GM23338 (cell line): ENCODE measurements around the gene ANO7. TPM values are rescaled to one million over a fixed set of nuclear protein-coding genes. Genes with fewer than 3 reads are reported as not detected.

ENCODE experiments used
- ATAC-seq: fragments of 200-7000 bp; cut with Tn5 transposase; 3 replicates; pipeline ENCODE4 v1.9.1; 2020
- DNase-seq: peaks from one replicate; pipeline ENCODE4 v3.0.0-alpha.2; 2015; ENCODE audit warnings: low spot score
- H2AFZ ChIP-seq: fragments of 200-600 bp; sonication (generic); 2 replicates; pipeline ENCODE4 v1.8.0; 2016; ENCODE audit warnings: antibody characterized with exemption, mild to moderate bottlenecking, moderate library complexity
- H3F3A ChIP-seq: fragments of 200-600 bp; sonication (generic); replicated peaks from 2 replicates; pipeline ENCODE4 v1.8.0; 2017; ENCODE audit warnings: antibody characterized with exemption, mixed run types, low read depth
- H3K27ac ChIP-seq: fragments of 200-600 bp; sonication (generic); 2 replicates; pipeline ENCODE4 v1.6.1; 2016; ENCODE audit warnings: low read depth
- H3K27me3 ChIP-seq: fragments of 200-600 bp; sonication (generic); 2 replicates; pipeline ENCODE4 v1.8.0; 2016; ENCODE audit warnings: mild to moderate bottlenecking, mixed run types, moderate library complexity; ENCODE audit not compliant: insufficient read depth
- H3K36me3 ChIP-seq: fragments of 200-600 bp; sonication (generic); 2 replicates; pipeline ENCODE4 v1.8.0; 2016; ENCODE audit warnings: mild to moderate bottlenecking; ENCODE audit not compliant: insufficient read depth
- H3K4me1 ChIP-seq: fragments of 200-600 bp; sonication (generic); 2 replicates; pipeline ENCODE4 v1.8.0; 2016; ENCODE audit warnings: mild to moderate bottlenecking, moderate library complexity; ENCODE audit not compliant: insufficient read depth
- H3K4me2 ChIP-seq: fragments of 200-600 bp; sonication (generic); 2 replicates; pipeline ENCODE4 v1.7.1; 2017; ENCODE audit warnings: mixed run types
- H3K4me3 ChIP-seq: fragments of 200-600 bp; sonication (generic); 2 replicates; pipeline ENCODE4 v1.6.1; 2016; ENCODE audit warnings: mixed run types
- H3K79me2 ChIP-seq: fragments of 200-600 bp; sonication (generic); replicated peaks from 2 replicates; pipeline ENCODE4 v1.8.0; 2017; ENCODE audit warnings: mild to moderate bottlenecking; ENCODE audit not compliant: insufficient read depth
- H3K9me2 ChIP-seq: fragments of 200-600 bp; sonication (generic); 2 replicates; pipeline ENCODE4 v1.8.0; 2017; ENCODE audit not compliant: insufficient read depth
- H4K20me1 ChIP-seq: fragments of 200-600 bp; sonication (generic); replicated peaks from 2 replicates; pipeline ENCODE4 v1.8.0; 2017; ENCODE audit warnings: mild to moderate bottlenecking; ENCODE audit not compliant: insufficient read depth
- H3K27ac Mint-ChIP-seq: 2 replicates; pipeline ENCODE4 v1.8.0; 2020; ENCODE audit warnings: inconsistent platforms, mild to moderate bottlenecking, moderate library complexity, mixed read lengths
- H3K27me3 Mint-ChIP-seq: 3 replicates; pipeline ENCODE4 v1.8.0; 2022; ENCODE audit warnings: low read depth, mild to moderate bottlenecking, moderate library complexity, mixed read lengths, inconsistent platforms; ENCODE audit not compliant: insufficient read depth, poor library complexity
- H3K36me3 Mint-ChIP-seq: 3 replicates; pipeline ENCODE4 v1.8.0; 2021; ENCODE audit warnings: low read depth, mild to moderate bottlenecking, inconsistent platforms, moderate library complexity, mixed read lengths
- H3K4me1 Mint-ChIP-seq: 3 replicates; pipeline ENCODE4 v1.8.0; 2020; ENCODE audit warnings: mild to moderate bottlenecking, inconsistent platforms, mixed read lengths
- H3K4me3 Mint-ChIP-seq: 3 replicates; pipeline ENCODE4 v1.8.0; 2021; ENCODE audit warnings: moderate library complexity, mild to moderate bottlenecking, inconsistent platforms, mixed read lengths
- H3K9me3 Mint-ChIP-seq: 3 replicates; pipeline ENCODE4 v1.8.0; 2020; ENCODE audit warnings: moderate library complexity, mild to moderate bottlenecking, inconsistent platforms, mixed read lengths
- CREB1 ChIP-seq: fragments of 250-450 bp; sonication (Bioruptor Pico); IDR thresholded peaks from 2 replicates; pipeline ENCODE4 v1.5.0; 2020; ENCODE audit warnings: low read depth, mild to moderate bottlenecking, moderate library complexity
- CTCF ChIP-seq, 2 experiments: fragments of 200-600 bp in 1 of 2; sonication (generic) in 1 of 2; conservative IDR thresholded peaks; 2 replicates each; pipeline versions ENCODE4 v1.5.1 to v1.6.1; 2016 to 2017; ENCODE audit warnings: antibody characterized with exemption in 2 of 2, low read depth in 2 of 2, mild to moderate bottlenecking in 2 of 2, moderate library complexity in 1 of 2
- EZH2 ChIP-seq: fragments of 200-600 bp; sonication (generic); IDR thresholded peaks from one replicate; pipeline ENCODE4 v1.8.0; 2017; ENCODE audit warnings: antibody characterized with exemption, mild to moderate bottlenecking, low read depth; ENCODE audit not compliant: unreplicated experiment
- EZH2phosphoT487 ChIP-seq: fragments of 200-600 bp; sonication (generic); IDR thresholded peaks from one replicate; pipeline ENCODE4 v1.8.1; 2018; ENCODE audit warnings: antibody characterized with exemption; ENCODE audit not compliant: unreplicated experiment
- JUNB ChIP-seq: IDR thresholded peaks from one replicate; pipeline ENCODE4 v1.6.1; 2016; ENCODE audit warnings: antibody characterized with exemption; ENCODE audit not compliant: unreplicated experiment
- NANOG ChIP-seq: IDR thresholded peaks from 2 replicates; pipeline ENCODE4 v1.6.1; 2016; ENCODE audit warnings: antibody characterized with exemption, borderline replicate concordance
- POLR2AphosphoS5 ChIP-seq: IDR thresholded peaks from 2 replicates; pipeline ENCODE4 v1.6.1; 2016; ENCODE audit warnings: antibody characterized with exemption, low read depth
- STAT1 ChIP-seq: IDR thresholded peaks from one replicate; pipeline ENCODE4 v1.6.1; 2016; ENCODE audit warnings: antibody characterized with exemption; ENCODE audit not compliant: unreplicated experiment
- ZNF114 ChIP-seq: fragments of 250-450 bp; sonication (Bioruptor Pico); IDR thresholded peaks from 2 replicates; pipeline ENCODE4 v1.5.0; 2020; ENCODE audit warnings: mild to moderate bottlenecking, moderate library complexity
- ZNF331 ChIP-seq: fragments of 250-450 bp; sonication (Bioruptor Pico); IDR thresholded peaks from 2 replicates; pipeline ENCODE4 v1.5.0; 2020; ENCODE audit warnings: low read depth, mild to moderate bottlenecking, moderate library complexity
- ZNF462 ChIP-seq: fragments of 250-450 bp; sonication (Bioruptor Pico); IDR thresholded peaks from 2 replicates; pipeline ENCODE4 v1.5.0; 2020; ENCODE audit warnings: mild to moderate bottlenecking, moderate library complexity
- polyA plus RNA-seq: library from polyadenylated mRNA; unstranded; fragments of >200 nt; fragmentation: Nextera tagmentation; extraction: Ambion mirVana; gene quantifications from 2 replicates; pipeline ENCODE4 v1.2.1, GENCODE V29; 2016
- total RNA-seq: library from RNA; depleted of rRNA; stranded (reverse); fragments of >200 nt; shearing (Covaris generic); gene quantifications from 2 replicates; pipeline ENCODE4 v1.2.3, GENCODE V29; 2014
- TF ChIP-seq, protein P1 (sequence below): IDR thresholded peaks from 2 replicates; pipeline ENCODE4 v1.6.1; 2016; ENCODE audit warnings: antibody characterized with exemption
- TF ChIP-seq, protein P2 (sequence below): IDR thresholded peaks from one replicate; pipeline ENCODE4 v1.6.1; 2018; ENCODE audit warnings: antibody characterized with exemption; ENCODE audit not compliant: unreplicated experiment

Gene ANO7
- total and polyA plus RNA-seq, 2 experiments from 2014 or later, result 3.6 to 5.1 TPM

GRCh38 chr2:241189856-241190201, 1.4 kb downstream of the ANO7 start:
- peaks cover 7% of the 10 kb centered on the region for H3K27me3 Mint-ChIP-seq

More at GRCh38 chr2:241189856-241190201, 1.4 kb downstream of the ANO7 start:
- H4K20me1 ChIP-seq, result no peaks in the 10 kb centered on the region
- H3K4me2 ChIP-seq, result no peak overlapping the region
- H3K4me3 Mint-ChIP-seq, result no peak overlapping the region
- H3K27ac ChIP-seq, result no peak overlapping the region
- H3K4me1 ChIP-seq, result no peaks in the 10 kb centered on the region
- H3K36me3 Mint-ChIP-seq, result no peaks in the 10 kb centered on the region
- H3K4me3 ChIP-seq, result no peak overlapping the region
- no peaks in the 10 kb centered on the region for H3K9me2 ChIP-seq
- TF ChIP-seq EZH2 (no peak), STAT1 (no peak), JUNB (no peak), ZNF114 (CRISPR knock-in tag) (no peak), POLR2AphosphoS5 (no peak), ZNF331 (CRISPR knock-in tag) (no peak), ZNF462 (CRISPR knock-in tag) (no peak), CREB1 (no peak), CTCF (conservative IDR thresholded peaks at IDR 0.05; ENCODE audit: low read depth in 2 of 2) (no peak), NANOG (no peak), EZH2phosphoT487 (no peak)
- TF ChIP-seq, protein P1, sequence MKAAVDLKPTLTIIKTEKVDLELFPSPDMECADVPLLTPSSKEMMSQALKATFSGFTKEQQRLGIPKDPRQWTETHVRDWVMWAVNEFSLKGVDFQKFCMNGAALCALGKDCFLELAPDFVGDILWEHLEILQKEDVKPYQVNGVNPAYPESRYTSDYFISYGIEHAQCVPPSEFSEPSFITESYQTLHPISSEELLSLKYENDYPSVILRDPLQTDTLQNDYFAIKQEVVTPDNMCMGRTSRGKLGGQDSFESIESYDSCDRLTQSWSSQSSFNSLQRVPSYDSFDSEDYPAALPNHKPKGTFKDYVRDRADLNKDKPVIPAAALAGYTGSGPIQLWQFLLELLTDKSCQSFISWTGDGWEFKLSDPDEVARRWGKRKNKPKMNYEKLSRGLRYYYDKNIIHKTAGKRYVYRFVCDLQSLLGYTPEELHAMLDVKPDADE, result no peak
- TF ChIP-seq, protein P2, sequence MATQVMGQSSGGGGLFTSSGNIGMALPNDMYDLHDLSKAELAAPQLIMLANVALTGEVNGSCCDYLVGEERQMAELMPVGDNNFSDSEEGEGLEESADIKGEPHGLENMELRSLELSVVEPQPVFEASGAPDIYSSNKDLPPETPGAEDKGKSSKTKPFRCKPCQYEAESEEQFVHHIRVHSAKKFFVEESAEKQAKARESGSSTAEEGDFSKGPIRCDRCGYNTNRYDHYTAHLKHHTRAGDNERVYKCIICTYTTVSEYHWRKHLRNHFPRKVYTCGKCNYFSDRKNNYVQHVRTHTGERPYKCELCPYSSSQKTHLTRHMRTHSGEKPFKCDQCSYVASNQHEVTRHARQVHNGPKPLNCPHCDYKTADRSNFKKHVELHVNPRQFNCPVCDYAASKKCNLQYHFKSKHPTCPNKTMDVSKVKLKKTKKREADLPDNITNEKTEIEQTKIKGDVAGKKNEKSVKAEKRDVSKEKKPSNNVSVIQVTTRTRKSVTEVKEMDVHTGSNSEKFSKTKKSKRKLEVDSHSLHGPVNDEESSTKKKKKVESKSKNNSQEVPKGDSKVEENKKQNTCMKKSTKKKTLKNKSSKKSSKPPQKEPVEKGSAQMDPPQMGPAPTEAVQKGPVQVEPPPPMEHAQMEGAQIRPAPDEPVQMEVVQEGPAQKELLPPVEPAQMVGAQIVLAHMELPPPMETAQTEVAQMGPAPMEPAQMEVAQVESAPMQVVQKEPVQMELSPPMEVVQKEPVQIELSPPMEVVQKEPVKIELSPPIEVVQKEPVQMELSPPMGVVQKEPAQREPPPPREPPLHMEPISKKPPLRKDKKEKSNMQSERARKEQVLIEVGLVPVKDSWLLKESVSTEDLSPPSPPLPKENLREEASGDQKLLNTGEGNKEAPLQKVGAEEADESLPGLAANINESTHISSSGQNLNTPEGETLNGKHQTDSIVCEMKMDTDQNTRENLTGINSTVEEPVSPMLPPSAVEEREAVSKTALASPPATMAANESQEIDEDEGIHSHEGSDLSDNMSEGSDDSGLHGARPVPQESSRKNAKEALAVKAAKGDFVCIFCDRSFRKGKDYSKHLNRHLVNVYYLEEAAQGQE, result no peak
- no peaks in the 10 kb centered on the region for H3K79me2 ChIP-seq
- DNase-seq, result no peak
- no peaks in the 10 kb centered on the region for H3K9me3 Mint-ChIP-seq
- H3F3A ChIP-seq, result no peaks in the 10 kb centered on the region
- no peak for ATAC-seq
- H3K4me1 Mint-ChIP-seq, result peaks cover 3% of the 10 kb centered on the region
- H2AFZ ChIP-seq, result no peak overlapping the region
- no peaks in the 10 kb centered on the region for H3K27me3 ChIP-seq
- H3K36me3 ChIP-seq, result no peaks in the 10 kb centered on the region
- H3K27ac Mint-ChIP-seq, result no peak overlapping the region
